Fibroblast of lung (primary cell): ENCODE results near the gene DLAT. TPM values are rescaled to one million over a fixed set of nuclear protein-coding genes. Genes with fewer than 3 reads are reported as not detected.

Experiments
- DNase-seq, 2 donors: peaks; one replicate each; pipeline versions ENCODE4 v3.0.0 to v3.0.0-alpha.2; 2010; ENCODE audit warnings: low read depth in 2 of 2
- H2AFZ ChIP-seq: 2 replicates; pipeline ENCODE4 v1.5.1; 2012; ENCODE audit warnings: low read length, control low read depth, inconsistent platforms
- H3K27ac ChIP-seq: 2 replicates; pipeline ENCODE4 v1.5.1; 2011; ENCODE audit warnings: low read length, control low read depth; ENCODE audit not compliant: insufficient read depth
- H3K27me3 ChIP-seq: 2 replicates; pipeline ENCODE4 v1.5.1; 2011; ENCODE audit warnings: mild to moderate bottlenecking, low read length; ENCODE audit not compliant: control insufficient read depth, insufficient read depth
- H3K36me3 ChIP-seq: 2 replicates; pipeline ENCODE4 v1.5.1; 2011; ENCODE audit warnings: low read length; ENCODE audit not compliant: control insufficient read depth, insufficient read depth
- H3K4me1 ChIP-seq: 2 replicates; pipeline ENCODE4 v1.5.1; 2011; ENCODE audit warnings: low read length; ENCODE audit not compliant: control insufficient read depth, insufficient read depth; ENCODE audit errors: extremely low read depth
- H3K4me2 ChIP-seq: 2 replicates; pipeline ENCODE4 v1.5.1; 2011; ENCODE audit warnings: low read length, control low read depth; ENCODE audit not compliant: insufficient read depth; ENCODE audit errors: extremely low read depth
- H3K4me3 ChIP-seq, 4 experiments: fragments of 200-600 bp in 1 of 4; sonication (generic) in 1 of 4; replicated peaks in 1 of 4; 2 replicates each; pipeline ENCODE4 v1.5.1; 2011 to 2016; ENCODE audit warnings: low read length in 4 of 4, low read depth in 3 of 4, mild to moderate bottlenecking in 3 of 4, control low read depth in 2 of 4, inconsistent platforms in 1 of 4, mixed read lengths in 1 of 4; ENCODE audit not compliant: insufficient read depth in 1 of 4; ENCODE audit errors: control extremely low read depth in 1 of 4
- H3K79me2 ChIP-seq: 2 replicates; pipeline ENCODE4 v1.5.1; 2012; ENCODE audit warnings: mild to moderate bottlenecking, low read length, inconsistent platforms; ENCODE audit not compliant: control insufficient read depth, insufficient read depth
- H3K9ac ChIP-seq: 2 replicates; pipeline ENCODE4 v1.5.1; 2011; ENCODE audit warnings: mild to moderate bottlenecking, low read length, control low read depth; ENCODE audit not compliant: insufficient read depth
- H3K9me3 ChIP-seq: 2 replicates; pipeline ENCODE4 v1.5.1; 2012; ENCODE audit warnings: low read depth, low read length; ENCODE audit not compliant: control insufficient read depth, insufficient read depth
- H4K20me1 ChIP-seq: 2 replicates; pipeline ENCODE4 v1.5.1; 2011; ENCODE audit warnings: low read length; ENCODE audit not compliant: control insufficient read depth, insufficient read depth; ENCODE audit errors: extremely low read depth
- CTCF ChIP-seq, 2 donors: IDR thresholded peaks in 1 of 2; conservative IDR thresholded peaks in 1 of 2; 1 replicate in 1 of 2; 2 replicates in 1 of 2; pipeline ENCODE4 v1.5.1; 2011 to 2012; ENCODE audit warnings: low read length in 2 of 2, control low read depth in 1 of 2, inconsistent platforms in 1 of 2, low read depth in 1 of 2, mild to moderate bottlenecking in 1 of 2
- EZH2 ChIP-seq: IDR thresholded peaks from 2 replicates; pipeline ENCODE4 v1.5.1; 2012; ENCODE audit warnings: low read length, control low read depth, mild to moderate bottlenecking; ENCODE audit errors: missing control alignments
- polyA plus RNA-seq, 2 donors: library from polyadenylated mRNA; depleted of rRNA in 1 of 2; stranded (reverse) in 1 of 2; unstranded in 1 of 2; fragments of >200 nt; gene quantifications; 2 replicates each; pipeline ENCODE4 v1.2.1, GENCODE V29; 2011 to 2012; ENCODE audit warnings: missing spikeins in 1 of 2
- total RNA-seq: library from RNA; depleted of rRNA; stranded (reverse); fragments of >200 nt; gene quantifications from 2 replicates; pipeline ENCODE4 v1.2.1, GENCODE V29; 2014

Gene DLAT
- total and polyA plus RNA-seq, 2 donors (not counting 1 experiment from before 2014, with no cell fraction given): 33.9 to 37.8 TPM

DNA sequence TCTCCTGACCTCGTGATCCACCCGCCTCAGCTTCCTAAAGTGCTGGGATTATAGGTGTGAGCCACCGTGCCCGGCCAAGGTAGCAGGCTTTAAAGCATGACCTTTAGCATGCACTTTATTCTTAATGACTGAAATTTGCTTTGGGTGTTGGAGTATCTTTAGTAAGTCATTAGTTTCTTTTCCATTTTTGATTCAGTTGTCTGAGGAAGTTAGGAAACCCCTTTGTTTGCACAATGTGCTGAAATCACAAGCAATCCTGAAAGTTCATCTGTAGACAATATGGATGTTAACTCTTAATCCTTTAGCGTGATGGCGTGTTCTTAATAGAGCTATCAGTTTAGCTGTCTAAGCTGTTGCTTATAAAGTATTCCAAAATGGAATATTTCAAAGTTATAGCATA, 78.2 kb downstream of the DLAT start:
- Histone ChIP-seq H4K20me1 (no peaks in the 10 kb centered on the region), H3K36me3 (no peaks in the 10 kb centered on the region), H2AFZ (no peak overlapping the region), H3K4me2 (no peak overlapping the region), H3K4me1 (no peaks in the 10 kb centered on the region), H3K9me3 (no peaks in the 10 kb centered on the region), H3K4me3 (no peak overlapping the region), H3K9ac (no peak overlapping the region), H3K79me2 (no peaks in the 10 kb centered on the region), H3K27me3 (no peaks in the 10 kb centered on the region), H3K27ac (no peak overlapping the region)
- no peak for DNase-seq
- no peak for TF ChIP-seq EZH2
- TF ChIP-seq CTCF (conservative IDR thresholded peaks at IDR 0.05 in 1 of 2, IDR thresholded peaks at IDR 0.05 in 1 of 2; ENCODE audit: low read depth in 1 of 2, low read length in 2 of 2): no peak

DNA sequence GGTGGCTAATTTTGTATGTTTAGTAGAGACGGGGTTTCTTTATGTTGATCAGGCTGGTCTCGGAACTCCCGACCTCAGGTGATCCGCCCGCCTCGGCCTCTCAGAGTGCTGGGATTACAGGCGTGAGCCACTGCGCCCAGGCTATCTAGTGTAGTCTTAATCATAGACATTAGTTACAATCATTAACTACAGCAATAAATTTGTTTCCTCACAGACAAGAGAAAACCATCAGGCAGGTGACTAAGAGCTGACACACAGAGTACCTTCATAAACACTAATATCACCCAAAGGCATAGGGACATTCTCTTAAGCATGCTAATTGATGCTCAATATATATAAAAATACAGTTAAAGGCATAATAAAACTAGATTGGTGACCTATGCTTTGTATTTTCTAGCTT, 80.9 kb downstream of the DLAT start:
- H3K4me1 ChIP-seq: no peaks in the 10 kb centered on the region
- no peak overlapping the region for H3K27ac ChIP-seq
- no peaks in the 10 kb centered on the region for H3K9me3 ChIP-seq
- H2AFZ ChIP-seq: no peak overlapping the region
- TF ChIP-seq EZH2: no peak
- TF ChIP-seq CTCF (conservative IDR thresholded peaks at IDR 0.05 in 1 of 2, IDR thresholded peaks at IDR 0.05 in 1 of 2; ENCODE audit: low read depth in 1 of 2, low read length in 2 of 2): no peak
- H3K9ac ChIP-seq: no peak overlapping the region
- no peak overlapping the region for H3K4me2 ChIP-seq
- no peak for DNase-seq
- no peaks in the 10 kb centered on the region for H3K27me3 ChIP-seq
- H3K4me3 ChIP-seq: no peak overlapping the region
- H4K20me1 ChIP-seq: no peaks in the 10 kb centered on the region
- no peaks in the 10 kb centered on the region for H3K79me2 ChIP-seq
- no peaks in the 10 kb centered on the region for H3K36me3 ChIP-seq

Other genes starting within 250 kb of the DLAT start
- gene ALG9, start 153.8 kb upstream of the DLAT start, total RNA-seq: 26.5 and 30.9 TPM in 2 replicates
- gene ALG9, start 153.8 kb upstream of the DLAT start, polyA plus RNA-seq: 33.4 and 43.8 TPM in 2 replicates
- 1.8 and 2.6 TPM in 2 replicates for gene FDXACB1, start 146.2 kb upstream of the DLAT start, total RNA-seq
- 1.7 and 3.4 TPM in 2 replicates for gene FDXACB1, start 146.2 kb upstream of the DLAT start, polyA plus RNA-seq
- 16.9 and 19.3 TPM in 2 replicates for gene CFAP68, start 145.9 kb upstream of the DLAT start, total RNA-seq
- 21.1 and 23.0 TPM in 2 replicates for gene CFAP68, start 145.9 kb upstream of the DLAT start, polyA plus RNA-seq
- 28.5 and 51.2 TPM in 2 replicates for gene CRYAB, start 113.6 kb upstream of the DLAT start, total RNA-seq
- gene CRYAB, start 113.6 kb upstream of the DLAT start, polyA plus RNA-seq: 30.0 and 48.1 TPM in 2 replicates
- 2.1 and 2.8 TPM in 2 replicates for gene HSPB2, start 112.7 kb upstream of the DLAT start, total RNA-seq
- gene HSPB2, start 112.7 kb upstream of the DLAT start, polyA plus RNA-seq: 0.94 and 2.5 TPM in 2 replicates
- gene C11orf52, start 106.5 kb upstream of the DLAT start, total RNA-seq: 0.51 and 0.99 TPM in 2 replicates
- 0.32 and 1.3 TPM in 2 replicates for gene C11orf52, start 106.5 kb upstream of the DLAT start, polyA plus RNA-seq
- gene DIXDC1, start 88.1 kb upstream of the DLAT start, total RNA-seq: 18.2 and 19.8 TPM in 2 replicates
- 8.4 and 14.3 TPM in 2 replicates for gene DIXDC1, start 88.1 kb upstream of the DLAT start, polyA plus RNA-seq
- 1.5 TPM in 2 replicates for gene PIH1D2, start 48.6 kb downstream of the DLAT start, total RNA-seq
- gene PIH1D2, start 48.6 kb downstream of the DLAT start, polyA plus RNA-seq: 1.7 and 1.9 TPM in 2 replicates
- gene NKAPD1, start 48.9 kb downstream of the DLAT start, total RNA-seq: 25.8 and 26.2 TPM in 2 replicates
- 24.1 and 27.5 TPM in 2 replicates for gene NKAPD1, start 48.9 kb downstream of the DLAT start, polyA plus RNA-seq
- 46.7 and 55.3 TPM in 2 replicates for gene TIMM8B, start 61.3 kb downstream of the DLAT start, total RNA-seq
- 61.7 and 75.3 TPM in 2 replicates for gene TIMM8B, start 61.3 kb downstream of the DLAT start, polyA plus RNA-seq
- 186 and 203 TPM in 2 replicates for gene SDHD, start 61.5 kb downstream of the DLAT start, total RNA-seq
- gene SDHD, start 61.5 kb downstream of the DLAT start, polyA plus RNA-seq: 148 and 176 TPM in 2 replicates
- gene IL18, start 138.7 kb downstream of the DLAT start, total RNA-seq: 0.17 and 0.26 TPM in 2 replicates
- gene IL18, start 138.7 kb downstream of the DLAT start, polyA plus RNA-seq: 0.23 and 0.77 TPM in 2 replicates
- 0.17 TPM in 1 of 2 replicates, not detected in the other for gene TEX12, start 142.0 kb downstream of the DLAT start, total RNA-seq
- gene TEX12, start 142.0 kb downstream of the DLAT start, polyA plus RNA-seq: 0.09 TPM in 1 of 2 replicates, not detected in the other
- 1.0 and 2.1 TPM in 2 replicates for gene BCO2, start 150.1 kb downstream of the DLAT start, total RNA-seq
- gene BCO2, start 150.1 kb downstream of the DLAT start, polyA plus RNA-seq: 0.36 and 0.42 TPM in 2 replicates
- 47.5 and 69.0 TPM in 2 replicates for gene PTS, start 201.0 kb downstream of the DLAT start, total RNA-seq
- gene PTS, start 201.0 kb downstream of the DLAT start, polyA plus RNA-seq: 47.4 and 51.6 TPM in 2 replicates
- not detected in 2 replicates for gene PLET1, start 235.5 kb downstream of the DLAT start, total RNA-seq
- gene PLET1, start 235.5 kb downstream of the DLAT start, polyA plus RNA-seq: not detected in 2 replicates